IMR-90 (cell line): ENCODE measurements around the gene PTGR3. TPM values are rescaled to one million over a fixed set of nuclear protein-coding genes. Genes with fewer than 3 reads are reported as not detected.

Experiments used
- ATAC-seq: fragments of 200-7000 bp; cut with Tn5 transposase; 2 replicates; pipeline ENCODE4 v1.9.1; 2020; ENCODE audit warnings: low read depth, mild to moderate bottlenecking, moderate library complexity
- BruUV-seq: library from RNA; stranded (reverse); fragments of 400-500 nt; replicated peaks from 2 replicates; lab custom pipeline; 2021; lab: Mats Ljungman, UMichigan
- CTCF ChIA-PET: fragments of 300-600 bp; formaldehyde crosslinking; extraction: SDS; loops from one replicate; lab custom pipeline; 2021; ENCODE audit warnings: antibody characterized with exemption; lab: Yijun Ruan, JAX
- POLR2A ChIA-PET: fragments of 300-600 bp; sonication (Branson Sonifier 250); formaldehyde crosslinking; loops from one replicate; lab custom pipeline; 2022; ENCODE audit warnings: antibody characterized with exemption; ENCODE audit not compliant: unreplicated experiment; lab: Charles Lee
- DNase-seq: peaks from one replicate; pipeline ENCODE4 v3.0.0; 2013
- H2AFZ ChIP-seq: replicated peaks from 2 replicates; pipeline ENCODE3; 2013; ENCODE audit warnings: low read length, mild to moderate bottlenecking; ENCODE audit not compliant: poor library complexity
- H2AK5ac ChIP-seq: 2 replicates; pipeline ENCODE4 v1.6.1; 2013; ENCODE audit warnings: low read depth, low read length, inconsistent platforms
- H2AK9ac ChIP-seq: replicated peaks from 2 replicates; pipeline ENCODE3; 2013; ENCODE audit warnings: mild to moderate bottlenecking, low read depth, low read length, moderate library complexity; ENCODE audit not compliant: poor library complexity
- H2BK120ac ChIP-seq: 2 replicates; pipeline ENCODE4 v1.6.1; 2013; ENCODE audit warnings: low read depth, low read length, inconsistent platforms
- H2BK15ac ChIP-seq: 3 replicates; pipeline ENCODE4 v1.6.1; 2013; ENCODE audit warnings: low read depth, low read length, inconsistent platforms
- H2BK20ac ChIP-seq: 2 replicates; pipeline ENCODE4 v1.6.1; 2013; ENCODE audit warnings: low read depth, mild to moderate bottlenecking, inconsistent platforms, low read length, moderate library complexity
- H2BK5ac ChIP-seq: 2 replicates; pipeline ENCODE4 v1.6.1; 2013; ENCODE audit warnings: mild to moderate bottlenecking, low read depth, low read length, inconsistent platforms; ENCODE audit not compliant: poor library complexity, severe bottlenecking
- H3K14ac ChIP-seq: replicated peaks from 2 replicates; pipeline ENCODE4 v1.6.1; 2013; ENCODE audit warnings: low read depth, low read length, inconsistent platforms
- H3K18ac ChIP-seq: 2 replicates; pipeline ENCODE4 v1.6.1; 2013; ENCODE audit warnings: low read depth, low read length, control low read depth
- H3K23ac ChIP-seq: 2 replicates; pipeline ENCODE4 v1.6.1; 2013; ENCODE audit warnings: low read depth, low read length, inconsistent platforms
- H3K27ac ChIP-seq: 2 replicates; pipeline ENCODE4 v1.5.1; 2013; ENCODE audit warnings: mild to moderate bottlenecking, control low read depth, low read length; ENCODE audit not compliant: insufficient read depth
- H3K27me3 ChIP-seq: 2 replicates; pipeline ENCODE4 v1.6.1; 2013; ENCODE audit warnings: low read length; ENCODE audit not compliant: control insufficient read depth, insufficient read depth
- H3K36me3 ChIP-seq: 2 replicates; pipeline ENCODE4 v1.6.1; 2013; ENCODE audit warnings: low read length, mixed read lengths; ENCODE audit not compliant: control insufficient read depth, insufficient read depth
- H3K4ac ChIP-seq: 2 replicates; pipeline ENCODE4 v1.6.1; 2013; ENCODE audit warnings: low read depth, low read length, inconsistent platforms
- H3K4me1 ChIP-seq: 2 replicates; pipeline ENCODE4 v1.6.1; 2013; ENCODE audit warnings: low read length, mixed read lengths; ENCODE audit not compliant: control insufficient read depth, insufficient read depth
- H3K4me2 ChIP-seq: 2 replicates; pipeline ENCODE4 v1.6.1; 2013; ENCODE audit warnings: low read depth, mild to moderate bottlenecking, control low read depth, low read length, moderate library complexity
- H3K4me3 ChIP-seq: 2 replicates; pipeline ENCODE4 v1.5.1; 2013; ENCODE audit warnings: low read depth, mild to moderate bottlenecking, control low read depth, low read length, moderate library complexity; ENCODE audit not compliant: insufficient read depth
- H3K56ac ChIP-seq: 2 replicates; pipeline ENCODE4 v1.6.1; 2013; ENCODE audit warnings: low read length, inconsistent platforms; ENCODE audit not compliant: insufficient read depth; ENCODE audit errors: extremely low read depth
- H3K79me1 ChIP-seq, 2 experiments: 2 replicates each; pipeline ENCODE4 v1.6.1; 2013; ENCODE audit warnings: low read length in 2 of 2, inconsistent platforms in 1 of 2, low read depth in 1 of 2
- H3K9ac ChIP-seq: 2 replicates; pipeline ENCODE4 v1.6.1; 2013; ENCODE audit warnings: low read depth, low read length, control low read depth
- H3K9me1 ChIP-seq: 2 replicates; pipeline ENCODE4 v1.6.1; 2013; ENCODE audit warnings: low read length, inconsistent platforms; ENCODE audit not compliant: insufficient read depth
- H3K9me3 ChIP-seq: 2 replicates; pipeline ENCODE4 v1.6.1; 2013; ENCODE audit warnings: low read length; ENCODE audit not compliant: control insufficient read depth, insufficient read depth
- H4K20me1 ChIP-seq: 2 replicates; pipeline ENCODE4 v1.6.1; 2013; ENCODE audit warnings: low read length, inconsistent platforms; ENCODE audit not compliant: insufficient read depth
- H4K5ac ChIP-seq: 2 replicates; pipeline ENCODE4 v1.6.1; 2013; ENCODE audit warnings: mild to moderate bottlenecking, low read depth, low read length, control low read depth
- H4K8ac ChIP-seq, 2 experiments: 2 replicates each; pipeline ENCODE4 v1.6.1; 2013; ENCODE audit warnings: low read depth in 2 of 2, low read length in 2 of 2, control low read depth in 1 of 2, inconsistent platforms in 1 of 2
- H4K91ac ChIP-seq: 2 replicates; pipeline ENCODE4 v1.6.1; 2013; ENCODE audit warnings: low read depth, low read length, inconsistent platforms; ENCODE audit not compliant: insufficient read depth
- BHLHE40 ChIP-seq: fragments of 150-350 bp; IDR thresholded peaks from 2 replicates; pipeline ENCODE4 v1.6.1; 2016; ENCODE audit warnings: mild to moderate bottlenecking, low read depth, low read length
- CEBPB ChIP-seq: IDR thresholded peaks from 2 replicates; pipeline ENCODE4 v1.6.1; 2012; ENCODE audit warnings: low read depth, low read length, improper control_type of control experiment
- CHD1 ChIP-seq: IDR thresholded peaks from 2 replicates; pipeline ENCODE4 v1.6.1; 2012; ENCODE audit warnings: low read depth, low read length, improper control_type of control experiment
- CTCF ChIP-seq: conservative IDR thresholded peaks from 2 replicates; pipeline ENCODE4 v1.5.1; 2012; ENCODE audit warnings: mild to moderate bottlenecking, low read depth, low read length, improper control_type of control experiment
- ELK1 ChIP-seq: fragments of 150-350 bp; IDR thresholded peaks from 2 replicates; pipeline ENCODE4 v1.6.1; 2016; ENCODE audit warnings: low read depth, mild to moderate bottlenecking, low read length, moderate library complexity, borderline replicate concordance
- FOS ChIP-seq: fragments of 150-350 bp; IDR thresholded peaks from 2 replicates; pipeline ENCODE4 v1.6.1; 2016; ENCODE audit warnings: low read depth, low read length
- MAFK ChIP-seq: IDR thresholded peaks from 2 replicates; pipeline ENCODE4 v1.6.1; 2012; ENCODE audit warnings: low read depth, low read length, improper control_type of control experiment
- MAZ ChIP-seq: IDR thresholded peaks from 2 replicates; pipeline ENCODE4 v1.6.1; 2012; ENCODE audit warnings: low read depth, mild to moderate bottlenecking, low read length, improper control_type of control experiment, moderate library complexity, borderline replicate concordance
- MXI1 ChIP-seq: IDR thresholded peaks from 2 replicates; pipeline ENCODE4 v1.6.1; 2012; ENCODE audit warnings: low read depth, mild to moderate bottlenecking, low read length, moderate library complexity, borderline replicate concordance
- NFE2L2 ChIP-seq: fragments of 150-350 bp; IDR thresholded peaks from 2 replicates; pipeline ENCODE4 v1.6.1; 2016; ENCODE audit warnings: low read depth, mild to moderate bottlenecking, low read length
- POLR2A ChIP-seq: IDR thresholded peaks from 2 replicates; pipeline ENCODE4 v1.6.1; 2012; ENCODE audit warnings: mild to moderate bottlenecking, low read depth, low read length
- RAD21 ChIP-seq: IDR thresholded peaks from 2 replicates; pipeline ENCODE4 v1.6.1; 2012; ENCODE audit warnings: low read length, improper control_type of control experiment
- RCOR1 ChIP-seq: IDR thresholded peaks from 2 replicates; pipeline ENCODE4 v1.6.1; 2012; ENCODE audit warnings: mild to moderate bottlenecking, low read length, improper control_type of control experiment; ENCODE audit not compliant: insufficient replicate concordance
- RFX5 ChIP-seq: IDR thresholded peaks from 2 replicates; pipeline ENCODE4 v1.8.0; 2012; ENCODE audit warnings: low read depth, mild to moderate bottlenecking, low read length, moderate library complexity
- SMC3 ChIP-seq: fragments of 150-350 bp; IDR thresholded peaks from 2 replicates; pipeline ENCODE4 v1.6.1; 2016; ENCODE audit warnings: low read depth, mild to moderate bottlenecking, antibody characterized with exemption, low read length, moderate library complexity
- USF2 ChIP-seq: fragments of 150-350 bp; IDR thresholded peaks from 2 replicates; pipeline ENCODE4 v1.6.1; 2017; ENCODE audit warnings: mild to moderate bottlenecking, antibody characterized with exemption, low read length, low read depth
- WGBS, 2 experiments: methylation state at CpG; one replicate each; pipeline versions ENCODE4 v1.1.5 to v1.1.7; 2013; ENCODE audit warnings: missing lambda C conversion rate in 2 of 2; ENCODE audit not compliant: insufficient read length in 1 of 2; ENCODE audit errors: extremely low coverage in 2 of 2; 5-methylcytosine and 5-hydroxymethylcytosine counted together
- dilution Hi-C: fragments of 300-500 bp; cut with HindIII; formaldehyde crosslinking; loops from one replicate; pipeline ENCODE4 v1.14.3; 2018; ENCODE audit warnings: low sequenced_read_pairs; ENCODE audit not compliant: unreplicated experiment
- in situ Hi-C: fragments of 300-500 bp; cut with MboI; formaldehyde crosslinking; loops from 3 replicates; pipeline ENCODE4 v1.14.3; 2019; ENCODE audit warnings: low sequenced_read_pairs, inconsistent platforms, mixed read lengths
- intact Hi-C: fragments of 100-400 bp; cut with micrococcal nuclease; formaldehyde crosslinking; loops from 2 replicates; pipeline ENCODE4 v1.10.0; 2022
- polyA plus RNA-seq, 3 experiments: library from polyadenylated mRNA; depleted of rRNA; stranded (reverse); fragments of >200 nt; gene quantifications; 2 replicates each; pipeline ENCODE4 v1.2.3, GENCODE V29; 2012; ENCODE audit warnings: low replicate concordance in 1 of 3
- total RNA-seq: library from RNA; depleted of rRNA; stranded (reverse); fragments of >200 nt; gene quantifications from 2 replicates; pipeline ENCODE4 v1.2.3, GENCODE V29; 2012

The PTGR3 gene
- total and polyA plus RNA-seq, 2 of the 4 experiments (the other 2 are of a cell fraction), result 16.1 to 26.4 TPM

- H3K9me1 ChIP-seq, result peaks cover 2% of the 10 kb centered on the region; the same call in 1 of the 2 replicates
- no peak overlapping the region for H2BK20ac ChIP-seq
- no peak for TF ChIP-seq ELK1
- TF ChIP-seq USF2, result no peak
- TF ChIP-seq CTCF, result no peak
- no peak for TF ChIP-seq MXI1
- no peak for TF ChIP-seq MAZ
- no peak for TF ChIP-seq CEBPB
- TF ChIP-seq RAD21, result no peak
- TF ChIP-seq CHD1, result no peak
- no peak for TF ChIP-seq MAFK
- no peak for TF ChIP-seq SMC3
- no peak for TF ChIP-seq FOS
- TF ChIP-seq BHLHE40, result no peak
- TF ChIP-seq RFX5, result no peak
- no peak for TF ChIP-seq RCOR1
- TF ChIP-seq POLR2A, result no peak
- TF ChIP-seq NFE2L2, result no peak
- ATAC-seq, result no peak
- no peak overlapping the region for H2AK9ac ChIP-seq
- no peak overlapping the region for H3K56ac ChIP-seq
- H3K9ac ChIP-seq, result no peak overlapping the region
- no peak overlapping the region for H3K18ac ChIP-seq
- H2BK120ac ChIP-seq, result no peak overlapping the region
- peaks cover 8% of the 10 kb centered on the region; the same call in 1 of the 2 replicates for H3K9me3 ChIP-seq
- H4K91ac ChIP-seq, result no peak overlapping the region
- CTCF ChIA-PET, result no interaction called here
- intact Hi-C loops, result no loop called here
- H3K4me2 ChIP-seq, result no peak overlapping the region
- POLR2A ChIA-PET, result no interaction called here
- no CpG with 5 or more reads among the region's 4 CpGs for WGBS, 2 experiments
- H4K20me1 ChIP-seq, result no peaks in the 10 kb centered on the region
- dilution Hi-C loops, result no loop called here
- DNase-seq, result no peak
- no peak overlapping the region for H3K4me3 ChIP-seq
- in situ Hi-C loops, result no loop called here
- no peak overlapping the region for H2BK5ac ChIP-seq
- no peaks in the 10 kb centered on the region for H3K36me3 ChIP-seq
- H3K4ac ChIP-seq, result no peak overlapping the region
- no peak overlapping the region for H2AFZ ChIP-seq
- no peak overlapping the region for H4K8ac ChIP-seq
- H3K23ac ChIP-seq, result no peak overlapping the region
- H3K14ac ChIP-seq, result no peak overlapping the region
- H2BK15ac ChIP-seq, result no peak overlapping the region
- H2AK5ac ChIP-seq, result no peak overlapping the region
- H4K5ac ChIP-seq, result no peak overlapping the region
- no TSS peak for BruUV-seq
- no peaks in the 10 kb centered on the region for H3K79me1 ChIP-seq
- H3K4me1 ChIP-seq, result peaks cover 1% of the 10 kb centered on the region; the same call in 1 of the 2 replicates
- H3K27ac ChIP-seq, result no peak overlapping the region
- peaks cover 24% of the 10 kb centered on the region for H3K27me3 ChIP-seq
These were observed 45.2 kb downstream of the PTGR3 start for GRCh38 chr18:75163736-75164135.
